Stomach smooth muscle (tissue), 2 donors: ENCODE results near the gene IFFO2.

Source experiments
- H3K27ac ChIP-seq: one replicate; pipeline ENCODE4 v1.7.0; 2013; ENCODE audit warnings: mild to moderate bottlenecking, low read length, inconsistent platforms
- H3K27me3 ChIP-seq, 2 donors: one replicate each; pipeline ENCODE4 v1.7.0; 2013; ENCODE audit warnings: low read length in 2 of 2; ENCODE audit not compliant: insufficient read depth in 2 of 2, control insufficient read depth in 1 of 2
- H3K36me3 ChIP-seq, 2 donors: one replicate each; pipeline ENCODE4 v1.7.0; 2013; ENCODE audit warnings: low read length in 2 of 2; ENCODE audit not compliant: control insufficient read depth in 2 of 2, insufficient read depth in 2 of 2
- H3K4me1 ChIP-seq: one replicate; pipeline ENCODE4 v1.7.0; 2013; ENCODE audit warnings: low read length; ENCODE audit not compliant: control insufficient read depth, insufficient read depth
- H3K4me3 ChIP-seq, 2 donors: one replicate each; pipeline ENCODE4 v1.7.0; 2013; ENCODE audit warnings: low read length in 2 of 2
- H3K9ac ChIP-seq, 2 donors: one replicate each; pipeline ENCODE4 v1.7.0; 2013; ENCODE audit warnings: low read length in 2 of 2, mild to moderate bottlenecking in 1 of 2
- H3K9me3 ChIP-seq, 2 donors: one replicate each; pipeline ENCODE4 v1.7.0; 2013; ENCODE audit warnings: low read length in 2 of 2; ENCODE audit not compliant: control insufficient read depth in 2 of 2
- donor health status: healthy.
- donor health status: Pancreatic carcinoma.

Gene IFFO2

DNA sequence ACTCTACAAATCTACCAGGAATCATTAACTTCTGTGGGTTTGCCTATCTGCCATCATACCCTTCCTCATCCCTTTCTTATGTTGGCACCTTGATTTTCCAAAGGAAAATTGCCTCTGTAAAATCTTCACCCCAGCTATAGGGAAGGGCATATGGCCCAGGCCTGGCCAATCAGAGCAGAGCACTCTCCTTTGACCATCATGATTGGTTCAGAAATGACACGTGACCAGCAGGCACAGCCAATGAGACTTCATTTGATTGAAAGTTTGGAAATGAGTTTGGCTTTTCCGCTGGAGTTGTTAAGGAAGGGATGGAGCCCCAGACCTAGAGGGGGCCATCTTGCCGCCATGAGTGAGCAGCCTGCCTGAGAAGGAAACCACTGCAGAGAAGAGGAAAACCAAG lies 35.1 kb upstream of the IFFO2 start:
- no peak overlapping the region for H3K9ac ChIP-seq
- no peaks in the 10 kb centered on the region for H3K27me3 ChIP-seq
- no peaks in the 10 kb centered on the region for H3K9me3 ChIP-seq
- H3K4me3 ChIP-seq: no peak overlapping the region
- H3K36me3 ChIP-seq: no peaks in the 10 kb centered on the region
- no peak overlapping the region for H3K27ac ChIP-seq
- no peaks in the 10 kb centered on the region for H3K4me1 ChIP-seq

DNA sequence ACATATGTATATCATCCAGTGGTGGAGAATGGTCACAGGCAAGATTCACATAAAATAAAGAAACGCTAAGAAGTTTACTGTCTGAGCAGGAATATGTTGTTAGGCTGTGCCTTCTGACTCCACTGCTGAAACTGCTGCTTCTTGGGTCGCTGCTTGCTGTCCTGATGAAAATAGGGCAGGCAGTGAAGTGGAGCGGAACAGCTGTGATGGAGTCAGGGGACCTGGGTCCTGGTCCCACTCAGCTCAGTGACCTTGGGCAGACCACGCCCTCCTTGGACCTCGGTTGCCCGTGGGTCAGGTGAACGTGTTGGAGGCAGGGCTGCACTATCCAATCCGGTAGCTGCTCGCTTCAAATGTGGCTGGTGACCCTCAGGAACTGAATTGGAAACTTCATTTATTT lies 33.4 kb upstream of the IFFO2 start:
- Histone ChIP-seq H3K9ac (no peak overlapping the region), H3K27ac (no peak overlapping the region), H3K36me3 (no peaks in the 10 kb centered on the region), H3K4me3 (no peak overlapping the region), H3K4me1 (no peaks in the 10 kb centered on the region), H3K27me3 (peaks cover 2 to 4% of the 10 kb centered on the region in 2 donors), H3K9me3 (no peaks in the 10 kb centered on the region)

DNA sequence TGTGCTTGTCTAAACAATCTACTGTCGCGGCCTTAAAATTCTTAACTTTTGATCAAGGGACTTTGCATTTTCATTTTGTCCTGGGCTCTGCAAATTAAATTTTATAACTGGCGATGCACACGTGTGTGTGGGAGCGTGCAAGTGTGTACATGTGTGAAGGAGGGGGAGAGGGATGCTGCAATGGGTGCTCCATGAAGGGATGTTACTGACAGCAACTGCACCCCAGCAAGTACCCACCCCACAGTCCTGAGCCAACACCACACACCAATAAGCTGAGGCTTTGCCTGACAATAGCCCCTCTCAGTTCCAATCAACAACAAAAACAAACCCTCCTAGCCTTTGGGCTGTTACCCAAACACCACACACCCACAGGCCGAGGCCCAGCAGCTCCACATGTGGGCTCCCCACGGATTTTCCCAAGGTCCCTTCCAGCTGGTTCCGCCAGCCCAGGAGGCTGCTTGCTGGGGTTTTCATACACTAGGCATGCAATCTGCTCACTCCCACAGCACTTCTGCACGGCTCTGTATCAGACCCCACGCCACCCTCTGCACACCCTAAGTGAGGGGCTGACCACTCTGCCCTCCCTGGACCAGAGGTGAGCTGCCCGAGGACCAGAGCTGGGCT lies 32.8 kb upstream of the IFFO2 start:
- Histone ChIP-seq H3K9ac (no peak overlapping the region), H3K36me3 (no peaks in the 10 kb centered on the region), H3K4me3 (no peak overlapping the region), H3K27me3 (peaks cover 2 to 4% of the 10 kb centered on the region in 2 donors), H3K9me3 (no peaks in the 10 kb centered on the region), H3K27ac (no peak overlapping the region), H3K4me1 (no peaks in the 10 kb centered on the region)

DNA sequence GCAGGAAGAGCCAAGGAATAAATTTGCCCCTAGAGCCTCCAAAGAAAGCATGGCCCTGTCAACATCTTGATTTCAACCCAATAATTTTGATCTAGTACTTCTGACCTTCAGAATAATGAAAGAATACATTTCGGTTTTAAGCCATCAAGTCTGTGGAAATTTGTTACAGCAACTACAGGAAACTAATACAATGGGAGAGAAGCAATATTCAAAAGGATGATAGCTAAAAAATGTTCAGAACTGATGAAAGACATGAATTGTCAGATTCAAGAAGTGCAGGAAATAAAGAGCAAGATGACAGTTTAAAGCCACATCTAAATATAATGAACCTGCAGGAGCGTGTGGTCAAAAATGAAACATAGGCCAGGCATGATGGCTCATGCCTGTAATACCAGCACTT lies 24.8 kb upstream of the IFFO2 start:
- Histone ChIP-seq H3K36me3 (no peaks in the 10 kb centered on the region), H3K4me3 (no peak overlapping the region), H3K27ac (no peak overlapping the region), H3K9ac (no peak overlapping the region), H3K4me1 (no peaks in the 10 kb centered on the region), H3K9me3 (peaks cover 0 to 2% of the 10 kb centered on the region in 2 donors), H3K27me3 (peaks cover 4 to 6% of the 10 kb centered on the region in 2 donors)

DNA sequence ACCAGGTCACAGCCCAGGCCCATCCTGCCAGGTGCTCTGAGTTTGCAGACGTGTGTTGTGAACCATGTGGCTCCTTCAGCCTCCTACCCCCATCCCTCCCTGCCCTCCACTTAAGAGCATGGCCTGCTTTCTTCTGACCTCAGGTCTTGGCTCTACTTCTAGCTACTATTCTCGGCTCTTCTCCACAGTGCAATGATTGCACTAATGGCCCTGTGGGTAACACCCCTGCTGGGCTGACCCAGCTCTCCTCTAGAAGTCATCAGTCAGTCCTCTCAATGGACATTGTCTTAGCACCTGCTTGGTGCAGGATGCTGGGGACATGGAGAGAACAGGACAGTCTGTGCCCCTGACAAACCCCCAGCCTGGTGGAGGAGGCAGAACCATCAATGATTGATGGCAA lies 22.2 kb upstream of the IFFO2 start:
- H3K4me3 ChIP-seq: no peak overlapping the region
- H3K27me3 ChIP-seq: peaks cover 0 to 5% of the 10 kb centered on the region in 2 donors
- peaks cover 0 to 2% of the 10 kb centered on the region in 2 donors for H3K9me3 ChIP-seq
- no peaks in the 10 kb centered on the region for H3K4me1 ChIP-seq
- H3K9ac ChIP-seq: no peak overlapping the region
- no peaks in the 10 kb centered on the region for H3K36me3 ChIP-seq
- H3K27ac ChIP-seq: no peak overlapping the region

DNA sequence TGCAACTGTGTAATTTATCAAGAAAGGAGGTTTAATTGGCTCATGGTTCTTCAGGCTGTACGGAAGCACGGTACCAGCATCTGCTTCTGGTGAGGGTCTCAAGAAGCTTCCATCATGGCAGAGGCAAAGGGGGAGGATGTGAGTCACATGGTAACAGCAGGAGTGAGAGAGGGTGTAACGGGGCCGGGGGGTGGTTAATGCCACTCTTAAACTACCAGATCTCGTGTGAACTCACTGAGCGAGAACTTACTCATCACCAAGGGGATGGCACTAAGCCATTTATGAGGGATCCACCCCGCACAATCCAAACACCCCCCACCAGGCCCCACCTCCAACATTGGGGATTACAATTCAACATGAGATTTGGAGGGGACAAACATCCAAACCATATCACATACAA lies 21.0 kb upstream of the IFFO2 start:
- H3K9ac ChIP-seq: no peak overlapping the region
- no peaks in the 10 kb centered on the region for H3K36me3 ChIP-seq
- H3K9me3 ChIP-seq: peaks cover 0 to 2% of the 10 kb centered on the region in 2 donors
- peaks cover 0 to 5% of the 10 kb centered on the region in 2 donors for H3K27me3 ChIP-seq
- H3K27ac ChIP-seq: no peak overlapping the region
- H3K4me3 ChIP-seq: no peak overlapping the region
- H3K4me1 ChIP-seq: peaks cover 6% of the 10 kb centered on the region

DNA sequence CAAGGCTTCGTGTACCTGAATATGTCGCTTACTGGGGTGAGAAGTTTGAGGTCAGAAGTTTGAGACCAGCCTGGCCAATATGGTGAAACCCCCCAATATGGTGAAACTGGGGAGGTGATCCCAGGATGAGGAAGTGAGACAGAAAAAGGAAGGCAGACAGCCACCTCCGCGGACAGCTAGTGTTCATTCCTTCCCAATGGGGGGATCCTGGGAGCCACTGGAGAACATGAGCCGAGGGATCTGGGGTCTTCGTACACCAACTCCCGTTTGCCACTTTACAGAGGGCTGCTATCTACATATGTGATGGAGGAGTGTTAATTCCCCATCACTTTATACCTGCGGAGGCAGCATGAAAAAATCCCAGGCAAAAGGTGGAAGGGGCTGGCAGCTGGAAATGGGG lies 19.6 kb upstream of the IFFO2 start:
- Histone ChIP-seq H3K4me1 (peaks cover 8% of the 10 kb centered on the region), H3K9ac (no peak overlapping the region), H3K27ac (no peak overlapping the region), H3K27me3 (peaks cover 0 to 2% of the 10 kb centered on the region in 2 donors), H3K4me3 (no peak overlapping the region), H3K36me3 (no peaks in the 10 kb centered on the region), H3K9me3 (no peaks in the 10 kb centered on the region)

DNA sequence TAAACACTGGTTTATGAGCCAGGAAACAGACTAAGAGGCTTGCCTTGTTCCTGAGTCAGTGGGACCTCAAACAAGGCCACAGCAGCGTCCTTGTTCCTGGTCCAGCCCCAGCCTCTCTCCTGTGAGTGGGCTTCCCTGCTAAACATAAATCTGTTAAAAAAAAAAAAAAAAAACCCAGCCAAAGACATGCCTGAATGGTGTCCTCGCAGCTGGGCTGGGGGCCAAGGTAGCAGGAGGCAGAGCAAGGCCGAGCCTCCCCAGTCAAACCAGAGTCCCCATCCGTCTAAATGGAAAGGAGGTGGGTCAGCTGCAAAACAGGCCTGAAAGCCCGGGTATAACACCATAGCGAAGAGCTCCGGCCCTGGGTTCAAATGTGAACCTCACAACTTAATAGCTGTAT lies 18.1 kb upstream of the IFFO2 start:
- peaks cover 8% of the 10 kb centered on the region for H3K4me1 ChIP-seq
- no peak overlapping the region for H3K27ac ChIP-seq
- H3K9me3 ChIP-seq: no peaks in the 10 kb centered on the region
- peaks cover 0 to 2% of the 10 kb centered on the region in 2 donors for H3K27me3 ChIP-seq
- H3K9ac ChIP-seq: no peak overlapping the region
- no peak overlapping the region for H3K4me3 ChIP-seq
- no peaks in the 10 kb centered on the region for H3K36me3 ChIP-seq

DNA sequence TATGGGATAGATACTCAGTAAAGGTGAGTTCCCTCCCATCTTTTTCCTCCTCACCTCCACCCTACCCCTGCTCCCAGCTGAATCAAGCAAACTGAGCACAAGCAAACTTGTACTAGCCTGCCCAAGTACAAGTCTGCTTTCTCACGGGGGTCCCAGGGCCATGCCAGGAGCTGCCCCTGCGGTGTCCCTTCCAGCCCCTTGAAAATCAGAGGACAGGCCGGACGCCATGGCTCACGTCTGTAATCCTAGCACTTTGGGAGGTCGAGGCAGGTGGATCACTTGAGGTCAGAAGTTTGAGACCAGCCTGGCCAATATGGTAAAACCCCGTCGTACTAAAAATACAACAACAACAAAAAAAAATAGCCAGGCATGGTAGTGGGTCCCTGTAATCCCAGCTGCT lies 17.5 kb upstream of the IFFO2 start:
- H3K27ac ChIP-seq: no peak overlapping the region

DNA sequence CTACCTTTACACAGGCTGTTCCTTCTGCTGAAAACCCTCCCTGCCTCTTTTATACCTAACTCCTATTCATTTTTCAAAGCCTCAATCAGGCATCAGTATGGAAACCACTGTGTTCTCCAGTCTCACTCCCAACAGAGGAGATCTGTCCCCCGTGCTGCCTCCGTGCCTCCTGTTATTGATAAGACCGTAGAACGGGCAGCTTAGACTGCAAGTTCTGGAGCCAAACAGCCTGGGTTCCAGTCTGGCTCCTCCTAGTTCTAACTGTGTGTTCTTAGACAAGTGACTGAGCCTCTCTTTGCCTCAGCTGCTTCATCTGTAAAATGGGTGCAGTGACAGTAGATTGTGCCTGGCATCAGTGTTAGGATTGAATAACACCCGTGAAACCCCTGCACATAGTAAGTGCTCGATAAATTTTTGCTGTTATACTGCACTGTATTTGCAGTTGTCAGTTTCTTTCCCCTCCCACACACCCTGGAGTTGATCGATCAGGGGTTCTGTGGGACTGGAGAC lies 17.0 kb upstream of the IFFO2 start:
- H3K27ac ChIP-seq: no peak overlapping the region
- no peak overlapping the region for H3K9ac ChIP-seq
- no peaks in the 10 kb centered on the region for H3K36me3 ChIP-seq
- H3K27me3 ChIP-seq: no peaks in the 10 kb centered on the region
- H3K4me1 ChIP-seq: peaks cover 8% of the 10 kb centered on the region
- no peaks in the 10 kb centered on the region for H3K9me3 ChIP-seq
- no peak overlapping the region for H3K4me3 ChIP-seq

More for the DNA sequence above, 17.5 kb upstream of the IFFO2 start:
- Histone ChIP-seq H3K36me3 (no peaks in the 10 kb centered on the region), H3K27me3 (peaks cover 0 to 2% of the 10 kb centered on the region in 2 donors), H3K4me3 (no peak overlapping the region), H3K4me1 (peaks cover 8% of the 10 kb centered on the region), H3K9me3 (no peaks in the 10 kb centered on the region), H3K9ac (no peak overlapping the region)

DNA sequence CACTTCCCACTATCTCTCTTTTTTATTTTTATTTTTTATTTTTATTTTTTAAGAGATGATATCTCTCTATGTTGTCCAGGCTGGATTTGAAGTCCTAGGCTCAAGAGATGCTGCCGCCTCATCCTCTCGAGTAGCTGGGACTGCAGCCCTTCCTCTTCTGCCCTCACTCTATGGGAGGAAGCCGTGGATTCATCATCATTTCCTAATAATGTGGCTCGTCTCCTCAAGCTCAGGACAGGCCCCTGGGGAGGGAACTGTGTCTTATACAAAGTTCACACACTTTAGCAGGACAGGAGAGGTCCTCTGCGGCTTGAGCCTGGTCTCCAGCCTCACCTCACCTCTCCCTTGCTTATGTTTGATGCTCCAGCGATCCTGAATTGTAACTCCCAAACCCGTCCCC lies 16.5 kb upstream of the IFFO2 start:
- Histone ChIP-seq H3K9ac (no peak overlapping the region), H3K4me1 (peaks cover 8% of the 10 kb centered on the region), H3K27ac (no peak overlapping the region), H3K4me3 (no peak overlapping the region), H3K36me3 (no peaks in the 10 kb centered on the region), H3K27me3 (no peaks in the 10 kb centered on the region), H3K9me3 (no peaks in the 10 kb centered on the region)
